ENCODE data around the gene COPS7B.

COPS7B gene

DNA sequence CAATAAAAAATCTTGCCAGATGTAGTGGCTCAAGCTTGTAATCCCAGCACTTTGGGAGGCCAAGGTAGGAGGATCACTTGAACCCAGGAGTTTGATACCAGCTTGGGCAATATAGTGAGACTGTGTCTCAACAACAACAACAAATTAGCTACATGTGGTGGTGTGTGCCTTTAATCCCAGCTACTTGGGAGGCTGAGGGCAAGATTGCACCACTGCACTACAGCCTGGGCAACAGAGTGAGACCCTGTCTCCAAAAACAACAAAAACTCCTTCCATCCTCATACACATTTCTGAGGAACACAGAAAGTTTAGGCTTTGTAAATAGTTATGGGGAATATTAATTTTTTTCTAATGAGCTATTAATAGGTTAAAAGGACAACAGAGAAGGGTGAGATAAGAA is 22.1 kb upstream of the COPS7B start:
- H4K20me1 ChIP-seq (ENCODE audit: insufficient read depth, low read length): no peaks in the 10 kb centered on the region
- TF ChIP-seq, protein P1, sequence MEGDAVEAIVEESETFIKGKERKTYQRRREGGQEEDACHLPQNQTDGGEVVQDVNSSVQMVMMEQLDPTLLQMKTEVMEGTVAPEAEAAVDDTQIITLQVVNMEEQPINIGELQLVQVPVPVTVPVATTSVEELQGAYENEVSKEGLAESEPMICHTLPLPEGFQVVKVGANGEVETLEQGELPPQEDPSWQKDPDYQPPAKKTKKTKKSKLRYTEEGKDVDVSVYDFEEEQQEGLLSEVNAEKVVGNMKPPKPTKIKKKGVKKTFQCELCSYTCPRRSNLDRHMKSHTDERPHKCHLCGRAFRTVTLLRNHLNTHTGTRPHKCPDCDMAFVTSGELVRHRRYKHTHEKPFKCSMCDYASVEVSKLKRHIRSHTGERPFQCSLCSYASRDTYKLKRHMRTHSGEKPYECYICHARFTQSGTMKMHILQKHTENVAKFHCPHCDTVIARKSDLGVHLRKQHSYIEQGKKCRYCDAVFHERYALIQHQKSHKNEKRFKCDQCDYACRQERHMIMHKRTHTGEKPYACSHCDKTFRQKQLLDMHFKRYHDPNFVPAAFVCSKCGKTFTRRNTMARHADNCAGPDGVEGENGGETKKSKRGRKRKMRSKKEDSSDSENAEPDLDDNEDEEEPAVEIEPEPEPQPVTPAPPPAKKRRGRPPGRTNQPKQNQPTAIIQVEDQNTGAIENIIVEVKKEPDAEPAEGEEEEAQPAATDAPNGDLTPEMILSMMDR (IDR thresholded peaks at IDR 0.05; ENCODE audit: low read depth, low read length): no peak
- TF ChIP-seq EZH2phosphoT487 (IDR thresholded peaks at IDR 0.05; ENCODE audit: low read depth): no peak
- no peak overlapping the region for H3K4me2 ChIP-seq (ENCODE audit: low read length)
- no peak overlapping the region for H3K27ac ChIP-seq (ENCODE audit: low read length)
- H3K4me1 ChIP-seq (ENCODE audit: low read length): peaks cover 3% of the 10 kb centered on the region
- no peak overlapping the region for H3K4me3 ChIP-seq (ENCODE audit: low read length)
- no peaks in the 10 kb centered on the region for H3K9me3 ChIP-seq (ENCODE audit: insufficient read depth, low read length)
- no peaks in the 10 kb centered on the region for H3K36me3 ChIP-seq (replicated peaks; ENCODE audit: low read depth, low read length)
- no peak overlapping the region for H3K9ac ChIP-seq (ENCODE audit: low read length)
- H3K27me3 ChIP-seq (ENCODE audit: low read depth, low read length): no peaks in the 10 kb centered on the region
- no peaks in the 10 kb centered on the region for H3K79me2 ChIP-seq (ENCODE audit: low read length)
- no peak overlapping the region for H2AFZ ChIP-seq (ENCODE audit: low read depth, low read length)

DNA sequence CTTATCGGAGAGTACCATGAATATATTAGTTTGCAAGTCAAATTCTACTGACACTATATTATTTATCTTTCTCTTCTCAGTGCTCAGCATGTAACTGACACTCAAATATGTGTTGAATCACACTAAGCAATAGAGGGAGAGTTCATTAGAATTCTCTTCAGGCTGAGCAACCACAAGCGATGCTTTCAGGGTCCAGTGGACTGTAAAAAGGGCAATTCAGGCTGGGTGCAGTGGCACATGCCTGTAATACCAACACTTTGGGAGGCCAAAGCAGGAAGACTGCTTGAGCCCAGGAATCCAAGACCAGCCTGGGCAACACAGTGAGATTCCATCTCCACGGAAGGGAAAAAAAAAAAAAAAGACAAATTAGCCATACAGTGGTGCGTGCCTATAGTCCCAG is 21.5 kb upstream of the COPS7B start:
- TF ChIP-seq EZH2phosphoT487 (IDR thresholded peaks at IDR 0.05; ENCODE audit: low read depth): no peak
- TF ChIP-seq, protein P1 (IDR thresholded peaks at IDR 0.05; ENCODE audit: low read depth, low read length): no peak
- no peaks in the 10 kb centered on the region for H3K27me3 ChIP-seq (ENCODE audit: low read depth, low read length)
- no peak overlapping the region for H2AFZ ChIP-seq (ENCODE audit: low read depth, low read length)
- H3K79me2 ChIP-seq (ENCODE audit: low read length): 0 out of 2 replicates have a peak, but pooled peaks cover 4% of the 10 kb centered on the region
- no peak overlapping the region for H3K9ac ChIP-seq (ENCODE audit: low read length)
- H3K9me3 ChIP-seq (ENCODE audit: insufficient read depth, low read length): no peaks in the 10 kb centered on the region
- H3K4me2 ChIP-seq (ENCODE audit: low read length): no peak overlapping the region
- no peak overlapping the region for H3K27ac ChIP-seq (ENCODE audit: low read length)
- H3K4me3 ChIP-seq (ENCODE audit: low read length): no peak overlapping the region
- no peaks in the 10 kb centered on the region for H4K20me1 ChIP-seq (ENCODE audit: insufficient read depth, low read length)
- peaks cover 10% of the 10 kb centered on the region for H3K4me1 ChIP-seq (ENCODE audit: low read length)
- no peaks in the 10 kb centered on the region for H3K36me3 ChIP-seq (replicated peaks; ENCODE audit: low read depth, low read length)

DNA sequence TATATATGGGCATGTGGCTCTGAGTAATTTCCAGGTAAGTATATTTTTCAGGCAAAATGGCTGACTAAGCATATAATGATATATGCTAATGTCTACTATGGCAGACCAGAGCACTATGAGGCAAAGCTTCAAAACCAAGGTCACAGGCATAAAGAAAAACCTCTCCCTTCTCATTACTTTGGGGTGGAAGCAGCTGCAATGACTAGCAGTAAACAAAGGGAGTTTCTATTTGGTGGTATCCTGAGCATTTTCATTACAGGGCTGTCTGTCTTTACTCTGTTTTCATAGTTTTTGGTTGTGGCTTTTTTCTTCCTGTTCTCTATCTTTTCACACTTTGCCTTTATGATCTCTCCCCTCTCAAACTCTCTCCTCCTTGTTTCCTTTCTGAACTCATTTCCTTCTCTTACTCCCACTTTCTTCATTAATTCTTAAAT is 20.7 kb upstream of the COPS7B start:
- Histone ChIP-seq H3K4me2 (ENCODE audit: low read length) (no peak overlapping the region), H4K20me1 (ENCODE audit: insufficient read depth, low read length) (no peaks in the 10 kb centered on the region), H3K27ac (ENCODE audit: low read length) (no peak overlapping the region), H3K27me3 (ENCODE audit: low read depth, low read length) (no peaks in the 10 kb centered on the region), H3K4me3 (ENCODE audit: low read length) (no peak overlapping the region), H3K9ac (ENCODE audit: low read length) (no peak overlapping the region), H3K36me3 (replicated peaks; ENCODE audit: low read depth, low read length) (no peaks in the 10 kb centered on the region), H2AFZ (ENCODE audit: low read depth, low read length) (no peak overlapping the region), H3K79me2 (ENCODE audit: low read length) (0 out of 2 replicates have a peak, but pooled peaks cover 4% of the 10 kb centered on the region), H3K4me1 (ENCODE audit: low read length) (peaks cover 17% of the 10 kb centered on the region), H3K9me3 (ENCODE audit: insufficient read depth, low read length) (no peaks in the 10 kb centered on the region)
- TF ChIP-seq, protein P1 (IDR thresholded peaks at IDR 0.05; ENCODE audit: low read depth, low read length): no peak
- TF ChIP-seq EZH2phosphoT487 (IDR thresholded peaks at IDR 0.05; ENCODE audit: low read depth): no peak

DNA sequence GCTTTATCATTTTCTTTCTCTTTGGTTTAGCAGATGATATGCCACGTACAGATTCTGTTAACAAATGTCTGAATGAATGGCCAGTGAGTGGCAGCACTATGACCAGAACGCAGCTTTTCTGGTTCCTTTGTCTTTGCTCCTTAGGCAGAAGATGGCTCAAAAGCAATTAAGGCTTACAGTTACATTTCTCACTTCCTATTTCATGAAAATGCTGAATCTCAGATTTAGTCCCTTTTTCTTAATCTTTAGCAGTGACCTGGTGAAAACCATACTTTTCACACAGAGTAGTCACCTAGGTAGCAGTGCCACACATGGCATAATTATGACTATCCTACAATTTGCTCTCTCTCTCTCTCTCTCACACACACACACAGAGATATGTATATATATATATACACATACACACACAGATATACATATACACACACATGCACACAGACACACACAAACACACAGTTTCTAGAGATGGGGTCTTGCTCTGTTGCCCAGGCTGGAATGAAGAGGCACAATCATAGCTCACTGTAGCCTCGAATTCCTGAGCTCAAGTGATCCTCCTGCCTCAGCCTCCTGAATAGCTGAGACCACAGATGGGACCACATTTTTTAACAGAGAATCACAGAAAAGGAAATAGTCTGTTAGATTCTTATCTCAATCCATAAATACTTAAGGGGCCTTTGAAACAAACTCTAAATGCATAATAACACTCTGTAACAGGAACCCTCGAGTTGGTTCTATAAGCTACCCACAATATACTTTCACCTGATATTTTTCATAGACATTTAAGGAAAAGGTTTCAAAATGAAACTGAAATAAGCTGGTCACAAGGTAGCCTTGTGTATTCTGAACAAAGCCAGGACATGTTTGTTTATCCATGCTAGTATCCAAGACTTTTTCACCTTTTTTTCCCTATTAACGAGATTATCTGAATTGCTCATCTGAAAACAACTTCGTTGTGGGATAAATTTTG is 16.8 kb upstream of the COPS7B start:
- H3K27me3 ChIP-seq (ENCODE audit: low read depth, low read length): no peaks in the 10 kb centered on the region
- no peaks in the 10 kb centered on the region for H3K9me3 ChIP-seq (ENCODE audit: insufficient read depth, low read length)
- no peak overlapping the region; the same call in 1 of the 2 replicates for H3K9ac ChIP-seq (ENCODE audit: low read length)
- no peaks in the 10 kb centered on the region for H4K20me1 ChIP-seq (ENCODE audit: insufficient read depth, low read length)
- H3K79me2 ChIP-seq (ENCODE audit: low read length): 0 out of 2 replicates have a peak, but pooled peaks cover 4% of the 10 kb centered on the region
- peaks cover 24% of the 10 kb centered on the region for H3K4me1 ChIP-seq (ENCODE audit: low read length)
- TF ChIP-seq EZH2phosphoT487 (IDR thresholded peaks at IDR 0.05; ENCODE audit: low read depth): no peak
- TF ChIP-seq, protein P1 (IDR thresholded peaks at IDR 0.05; ENCODE audit: low read depth, low read length): no peak; the same call in 1 of the 2 replicates
- H2AFZ ChIP-seq (ENCODE audit: low read depth, low read length): no peak overlapping the region
- H3K4me3 ChIP-seq (ENCODE audit: low read length): peak overlapping the region; percentile 37
- peak overlapping the region; percentile 48 for H3K27ac ChIP-seq (ENCODE audit: low read length)
- peak overlapping the region; percentile 64 for H3K4me2 ChIP-seq (ENCODE audit: low read length)
- no peaks in the 10 kb centered on the region for H3K36me3 ChIP-seq (replicated peaks; ENCODE audit: low read depth, low read length)

Data from OCI-LY3 (cell line).